Loucy (cell line): ENCODE results near the gene FAM210B.
"Not testable (repeated sequence)": the region's sequence is repeated elsewhere in the genome, so short reads cannot be mapped to it uniquely, and the experiment has no call there.

Source experiments
- H2AFZ ChIP-seq: fragments of 200-600 bp; sonication (generic); 2 replicates; pipeline ENCODE4 v1.6.0; 2016; ENCODE audit warnings: antibody characterized with exemption, mild to moderate bottlenecking, low read length, moderate library complexity
- H3F3A ChIP-seq: fragments of 200-600 bp; 2 replicates; pipeline ENCODE4 v1.6.0; 2016; ENCODE audit warnings: antibody characterized with exemption, low read depth, mild to moderate bottlenecking
- H3K27me3 ChIP-seq: fragments of 200-600 bp; sonication (generic); 2 replicates; pipeline ENCODE4 v1.6.1; 2014; ENCODE audit warnings: low read length, mild to moderate bottlenecking; ENCODE audit not compliant: insufficient read depth, poor library complexity, severe bottlenecking
- H3K36me3 ChIP-seq: fragments of 200-600 bp; sonication (generic); 2 replicates; pipeline ENCODE4 v1.6.1; 2016; ENCODE audit warnings: low read length; ENCODE audit not compliant: insufficient read depth
- H3K4me1 ChIP-seq: fragments of 200-600 bp; sonication (generic); 2 replicates; pipeline ENCODE4 v1.5.1; 2014; ENCODE audit warnings: low read length, mild to moderate bottlenecking; ENCODE audit not compliant: insufficient read depth, poor library complexity, severe bottlenecking
- H3K4me2 ChIP-seq: fragments of 200-600 bp; sonication (generic); 2 replicates; pipeline ENCODE4 v1.6.0; 2014; ENCODE audit warnings: antibody characterized with exemption, low read length, low read depth, mild to moderate bottlenecking; ENCODE audit not compliant: poor library complexity, severe bottlenecking
- H3K4me3 ChIP-seq: fragments of 200-600 bp; sonication (generic); 2 replicates; pipeline ENCODE4 v1.5.1; 2014; ENCODE audit warnings: low read length, mild to moderate bottlenecking, mixed read lengths; ENCODE audit not compliant: poor library complexity, severe bottlenecking
- H3K79me2 ChIP-seq: fragments of 200-600 bp; sonication (generic); 2 replicates; pipeline ENCODE4 v1.6.1; 2014; ENCODE audit warnings: low read length; ENCODE audit not compliant: insufficient read depth
- H3K9ac ChIP-seq: fragments of 200-600 bp; sonication (generic); 2 replicates; pipeline ENCODE4 v1.6.0; 2014; ENCODE audit warnings: mild to moderate bottlenecking, low read depth, low read length, moderate library complexity; ENCODE audit not compliant: poor library complexity, severe bottlenecking
- H3K9me2 ChIP-seq: fragments of 200-600 bp; sonication (generic); replicated peaks from 2 replicates; pipeline ENCODE4 v1.6.1; 2016; ENCODE audit warnings: low read depth, low read length, mixed read lengths
- H3K9me3 ChIP-seq: fragments of 200-600 bp; sonication (generic); 2 replicates; pipeline ENCODE4 v1.6.1; 2014; ENCODE audit warnings: mild to moderate bottlenecking, antibody characterized with exemption, low read length, low read depth; ENCODE audit not compliant: insufficient read depth
- H4K20me1 ChIP-seq: fragments of 200-600 bp; sonication (generic); 2 replicates; pipeline ENCODE4 v1.6.0; 2014; ENCODE audit warnings: antibody characterized with exemption, low read length, mild to moderate bottlenecking; ENCODE audit not compliant: insufficient read depth, poor library complexity, severe bottlenecking
- EZH2phosphoT487 ChIP-seq: fragments of 200-600 bp; IDR thresholded peaks from 2 replicates; pipeline ENCODE4 v1.6.1; 2018; ENCODE audit warnings: antibody characterized with exemption, mild to moderate bottlenecking, moderate library complexity, borderline replicate concordance
- TF ChIP-seq, protein P1 (sequence below): fragments of 200-600 bp; sonication (generic); conservative IDR thresholded peaks from 2 replicates; pipeline ENCODE4 v1.5.1; 2014; ENCODE audit warnings: mild to moderate bottlenecking, antibody characterized with exemption, low read length

FAM210B gene

DNA sequence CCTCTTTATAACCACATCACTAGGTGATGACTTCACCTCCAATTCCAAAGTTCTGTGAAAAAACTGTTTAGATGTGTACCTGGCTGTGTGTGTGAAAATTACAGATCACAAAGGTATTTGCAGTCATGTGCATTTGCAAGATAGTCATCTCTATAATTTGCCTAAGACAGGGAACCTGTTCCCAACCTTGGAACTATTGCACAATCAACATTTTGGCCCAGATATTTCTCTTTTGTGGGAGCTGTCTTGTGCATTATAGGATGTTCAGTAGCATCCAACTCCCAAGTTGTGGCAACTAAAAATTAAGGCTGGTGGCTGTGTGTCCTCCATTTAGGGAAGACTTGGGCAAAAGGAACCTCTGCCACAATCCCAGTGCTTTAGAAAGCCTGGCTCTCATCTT lies 34.0 kb upstream of the FAM210B start:
- Histone ChIP-seq H3K4me3 (no peak overlapping the region), H3K27me3 (no peaks in the 10 kb centered on the region), H4K20me1 (no peaks in the 10 kb centered on the region), H2AFZ (no peak overlapping the region), H3K4me1 (no peaks in the 10 kb centered on the region), H3K79me2 (no peaks in the 10 kb centered on the region), H3K9me3 (no peaks in the 10 kb centered on the region), H3K36me3 (no peaks in the 10 kb centered on the region), H3F3A (no peaks in the 10 kb centered on the region), H3K4me2 (no peak overlapping the region), H3K9ac (no peak overlapping the region), H3K9me2 (no peaks in the 10 kb centered on the region)
- TF ChIP-seq, protein P1, sequence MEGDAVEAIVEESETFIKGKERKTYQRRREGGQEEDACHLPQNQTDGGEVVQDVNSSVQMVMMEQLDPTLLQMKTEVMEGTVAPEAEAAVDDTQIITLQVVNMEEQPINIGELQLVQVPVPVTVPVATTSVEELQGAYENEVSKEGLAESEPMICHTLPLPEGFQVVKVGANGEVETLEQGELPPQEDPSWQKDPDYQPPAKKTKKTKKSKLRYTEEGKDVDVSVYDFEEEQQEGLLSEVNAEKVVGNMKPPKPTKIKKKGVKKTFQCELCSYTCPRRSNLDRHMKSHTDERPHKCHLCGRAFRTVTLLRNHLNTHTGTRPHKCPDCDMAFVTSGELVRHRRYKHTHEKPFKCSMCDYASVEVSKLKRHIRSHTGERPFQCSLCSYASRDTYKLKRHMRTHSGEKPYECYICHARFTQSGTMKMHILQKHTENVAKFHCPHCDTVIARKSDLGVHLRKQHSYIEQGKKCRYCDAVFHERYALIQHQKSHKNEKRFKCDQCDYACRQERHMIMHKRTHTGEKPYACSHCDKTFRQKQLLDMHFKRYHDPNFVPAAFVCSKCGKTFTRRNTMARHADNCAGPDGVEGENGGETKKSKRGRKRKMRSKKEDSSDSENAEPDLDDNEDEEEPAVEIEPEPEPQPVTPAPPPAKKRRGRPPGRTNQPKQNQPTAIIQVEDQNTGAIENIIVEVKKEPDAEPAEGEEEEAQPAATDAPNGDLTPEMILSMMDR = no peak
- no peak for TF ChIP-seq EZH2phosphoT487

DNA sequence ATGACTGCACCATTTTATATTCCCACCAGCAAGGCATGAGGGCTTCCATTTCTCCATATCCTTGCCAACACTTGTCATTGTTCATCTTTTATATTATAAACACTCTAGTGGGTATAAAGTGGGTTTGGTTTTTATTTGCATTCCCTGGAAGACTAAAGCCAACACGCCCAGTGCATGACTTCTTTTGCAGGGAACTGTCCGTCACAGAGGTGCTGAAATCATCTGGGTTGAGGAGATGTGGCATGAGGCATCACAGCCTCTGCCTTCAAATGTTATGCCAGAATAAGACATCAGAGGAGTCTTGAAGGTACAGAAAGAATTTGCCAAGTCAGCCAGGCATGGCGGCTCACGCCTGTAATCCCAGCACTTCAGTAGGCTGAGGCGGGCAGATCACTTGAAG lies 29.9 kb upstream of the FAM210B start:
- no peak overlapping the region for H3K4me2 ChIP-seq
- H3K4me3 ChIP-seq = no peak overlapping the region
- H4K20me1 ChIP-seq = no peaks in the 10 kb centered on the region
- no peaks in the 10 kb centered on the region for H3K9me2 ChIP-seq
- TF ChIP-seq, protein P1 = no peak
- no peak for TF ChIP-seq EZH2phosphoT487
- no peaks in the 10 kb centered on the region for H3K79me2 ChIP-seq
- no peaks in the 10 kb centered on the region for H3K9me3 ChIP-seq
- H2AFZ ChIP-seq = no peak overlapping the region
- no peaks in the 10 kb centered on the region for H3K36me3 ChIP-seq
- H3K27me3 ChIP-seq = no peaks in the 10 kb centered on the region
- H3K4me1 ChIP-seq = no peaks in the 10 kb centered on the region
- no peak overlapping the region for H3K9ac ChIP-seq
- H3F3A ChIP-seq = no peaks in the 10 kb centered on the region

DNA sequence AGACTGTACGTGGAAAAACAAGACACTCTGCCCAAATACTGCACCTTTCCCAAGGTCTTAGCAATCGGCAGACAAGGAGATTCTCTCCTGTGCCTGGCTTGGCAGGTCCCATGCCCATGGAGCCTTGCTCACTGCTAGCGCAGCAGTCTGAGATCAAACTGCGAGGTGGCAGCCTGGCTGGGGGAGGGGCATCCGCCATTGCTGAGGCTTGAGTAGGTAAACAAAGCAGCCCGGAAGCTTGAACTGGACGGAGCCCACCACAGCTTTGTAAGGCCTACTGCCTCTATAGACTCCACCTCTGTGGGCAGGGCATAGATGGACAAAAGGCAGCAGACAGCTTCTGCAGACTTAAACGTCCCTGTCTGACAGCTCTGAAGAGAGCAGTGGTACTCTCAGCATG lies 22.1 kb upstream of the FAM210B start:
- not testable (repeated sequence) for H3K4me2 ChIP-seq, H3K79me2 ChIP-seq, H3K4me1 ChIP-seq, H3K36me3 ChIP-seq, H3K4me3 ChIP-seq, H3F3A ChIP-seq, H3K9me3 ChIP-seq, H3K9ac ChIP-seq, H2AFZ ChIP-seq, H3K9me2 ChIP-seq, H4K20me1 ChIP-seq, H3K27me3 ChIP-seq

DNA sequence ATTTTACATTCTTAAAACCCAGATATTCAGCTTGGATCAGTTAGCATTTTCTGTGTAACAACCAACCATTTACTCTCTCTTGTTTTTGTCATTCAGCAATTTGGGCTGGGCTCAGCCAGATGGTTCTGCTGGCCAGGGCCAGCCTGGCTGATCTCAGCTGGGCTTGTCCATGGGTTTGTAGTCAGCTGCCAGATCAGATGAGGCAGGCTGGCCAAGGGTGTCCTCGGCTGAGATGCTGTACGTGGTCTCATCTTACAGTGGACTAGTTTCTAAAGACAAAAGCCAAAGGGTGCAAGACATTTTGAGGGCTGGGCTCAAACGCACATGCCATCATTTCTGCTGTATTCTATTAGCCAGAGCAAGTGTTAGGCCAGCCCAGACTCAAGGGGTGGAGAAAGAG lies 16.0 kb upstream of the FAM210B start:
- H3K9me2 ChIP-seq = no peaks in the 10 kb centered on the region
- TF ChIP-seq, protein P1 = no peak
- TF ChIP-seq EZH2phosphoT487 = no peak
- no peak overlapping the region for H2AFZ ChIP-seq

More for the DNA sequence above, 16.0 kb upstream of the FAM210B start:
- no peaks in the 10 kb centered on the region for H3K27me3 ChIP-seq
- no peak overlapping the region for H3K4me3 ChIP-seq
- no peaks in the 10 kb centered on the region for H3K79me2 ChIP-seq
- no peaks in the 10 kb centered on the region for H3K36me3 ChIP-seq
- no peaks in the 10 kb centered on the region for H3K9me3 ChIP-seq
- no peaks in the 10 kb centered on the region for H4K20me1 ChIP-seq
- H3K9ac ChIP-seq = no peak overlapping the region
- H3K4me1 ChIP-seq = no peaks in the 10 kb centered on the region
- H3K4me2 ChIP-seq = no peak overlapping the region
- no peaks in the 10 kb centered on the region for H3F3A ChIP-seq
